WTC11 (cell line): ENCODE data around the gene TEX52. TPM values are rescaled to one million over a fixed set of nuclear protein-coding genes. Genes with fewer than 3 reads are reported as not detected.

Experiments used
- ATAC-seq: fragments of 200-7000 bp; cut with Tn5 transposase; 2 replicates; pipeline ENCODE4 v1.10.0; 2021; ENCODE audit warnings: mild to moderate bottlenecking, moderate library complexity
- CTCF ChIA-PET: fragments of 300-600 bp; sonication (Branson Sonifier 250); formaldehyde crosslinking; loops from one replicate; lab custom pipeline; 2021; ENCODE audit warnings: antibody characterized with exemption; lab: Charles Lee
- POLR2A ChIA-PET: fragments of 350-600 bp; sonication (Branson Sonifier 250); formaldehyde crosslinking; loops from one replicate; lab custom pipeline; 2021; ENCODE audit warnings: antibody characterized with exemption; lab: Charles Lee
- DNase-seq: peaks from one replicate; pipeline ENCODE4 v3.0.0; 2021; ENCODE audit warnings: low spot score
- H3K27ac Mint-ChIP-seq: 2 replicates; pipeline ENCODE4 v1.8.0; 2021; ENCODE audit warnings: mixed read lengths
- H3K27me3 Mint-ChIP-seq: 2 replicates; pipeline ENCODE4 v1.8.0; 2021; ENCODE audit warnings: low read depth, mild to moderate bottlenecking, moderate library complexity, mixed read lengths
- H3K36me3 Mint-ChIP-seq: 2 replicates; pipeline ENCODE4 v1.8.0; 2021; ENCODE audit warnings: mixed read lengths
- H3K4me1 Mint-ChIP-seq: 2 replicates; pipeline ENCODE4 v1.8.0; 2022; ENCODE audit warnings: mixed read lengths
- H3K4me3 Mint-ChIP-seq: 2 replicates; pipeline ENCODE4 v1.8.0; 2021; ENCODE audit warnings: mild to moderate bottlenecking, moderate library complexity, mixed read lengths
- H3K9me3 Mint-ChIP-seq: 2 replicates; pipeline ENCODE4 v1.8.0; 2021; ENCODE audit warnings: mixed read lengths
- ATF1 ChIP-seq: sonication (generic); formaldehyde crosslinking; IDR thresholded peaks from 2 replicates; pipeline ENCODE4 v1.8.1; 2023; ENCODE audit warnings: mild to moderate bottlenecking, moderate library complexity, missing genetic modification reagents
- ATF6 ChIP-seq: sonication (generic); formaldehyde crosslinking; IDR thresholded peaks from 2 replicates; pipeline ENCODE4 v1.8.1; 2023; ENCODE audit warnings: mild to moderate bottlenecking, missing genetic modification reagents
- CBFB ChIP-seq: sonication (generic); formaldehyde crosslinking; IDR thresholded peaks from 2 replicates; pipeline ENCODE4 v1.8.1; 2022; ENCODE audit warnings: mild to moderate bottlenecking, low read depth, missing genetic modification reagents
- CREM ChIP-seq: sonication (generic); formaldehyde crosslinking; IDR thresholded peaks from 2 replicates; pipeline ENCODE4 v1.8.1; 2022; ENCODE audit warnings: mild to moderate bottlenecking, missing genetic modification reagents, moderate library complexity
- E2F1 ChIP-seq: sonication (generic); formaldehyde crosslinking; IDR thresholded peaks from 2 replicates; pipeline ENCODE4 v1.8.0; 2022; ENCODE audit warnings: mild to moderate bottlenecking, missing genetic modification reagents
- ESRRA ChIP-seq: sonication (generic); formaldehyde crosslinking; IDR thresholded peaks from 2 replicates; pipeline ENCODE4 v1.8.1; 2022; ENCODE audit warnings: mild to moderate bottlenecking, missing genetic modification reagents, borderline replicate concordance
- FOXK1 ChIP-seq: sonication (generic); formaldehyde crosslinking; IDR thresholded peaks from 2 replicates; pipeline ENCODE4 v1.8.0; 2022; ENCODE audit warnings: mild to moderate bottlenecking, moderate library complexity, missing genetic modification reagents
- GABPB1 ChIP-seq: sonication (generic); formaldehyde crosslinking; IDR thresholded peaks from 2 replicates; pipeline ENCODE4 v1.8.1; 2023; ENCODE audit warnings: mild to moderate bottlenecking, missing genetic modification reagents
- GRHL2 ChIP-seq: fragments of 250-450 bp; sonication (Bioruptor Pico); IDR thresholded peaks from 2 replicates; pipeline ENCODE4 v1.8.0; 2022; ENCODE audit warnings: mild to moderate bottlenecking, moderate library complexity; ENCODE audit not compliant: insufficient replicate concordance, severe bottlenecking
- GTF2I ChIP-seq: fragments of 250-450 bp; sonication (Bioruptor Pico); conservative IDR thresholded peaks from 2 replicates; pipeline ENCODE4 v1.4.0; 2021; ENCODE audit warnings: mild to moderate bottlenecking
- JUN ChIP-seq: sonication (generic); formaldehyde crosslinking; IDR thresholded peaks from 2 replicates; pipeline ENCODE4 v1.8.0; 2023; ENCODE audit warnings: mild to moderate bottlenecking, missing genetic modification reagents
- NFATC4 ChIP-seq: fragments of 250-450 bp; sonication (Bioruptor Pico); IDR thresholded peaks from 2 replicates; pipeline ENCODE4 v1.9.0; 2021; ENCODE audit warnings: mild to moderate bottlenecking
- NFE2L1 ChIP-seq: sonication (generic); formaldehyde crosslinking; IDR thresholded peaks from 2 replicates; pipeline ENCODE4 v1.8.1; 2023; ENCODE audit warnings: missing genetic modification reagents
- RORB ChIP-seq: fragments of 250-450 bp; sonication (Bioruptor Pico); IDR thresholded peaks from 2 replicates; pipeline ENCODE4 v1.9.0; 2021; ENCODE audit warnings: mild to moderate bottlenecking
- SOX15 ChIP-seq: fragments of 250-450 bp; sonication (Bioruptor Pico); IDR thresholded peaks from 2 replicates; pipeline ENCODE4 v1.9.0; 2021; ENCODE audit warnings: mild to moderate bottlenecking
- TCF7 ChIP-seq: sonication (generic); formaldehyde crosslinking; IDR thresholded peaks from 2 replicates; pipeline ENCODE4 v1.8.0; 2022; ENCODE audit warnings: mild to moderate bottlenecking, low read depth, missing genetic modification reagents, moderate library complexity
- ZBTB21 ChIP-seq: sonication (generic); formaldehyde crosslinking; IDR thresholded peaks from 2 replicates; pipeline ENCODE4 v1.8.1; 2023; ENCODE audit warnings: mild to moderate bottlenecking, missing genetic modification reagents, borderline replicate concordance
- ZNF232 ChIP-seq: sonication (generic); formaldehyde crosslinking; IDR thresholded peaks from 2 replicates; pipeline ENCODE4 v1.8.0; 2022; ENCODE audit warnings: mild to moderate bottlenecking, missing genetic modification reagents
- ZNF263 ChIP-seq: sonication (generic); formaldehyde crosslinking; IDR thresholded peaks from 2 replicates; pipeline ENCODE4 v1.8.1; 2022; ENCODE audit warnings: low read depth, mild to moderate bottlenecking, moderate library complexity, missing genetic modification reagents
- ZNF281 ChIP-seq: sonication (generic); formaldehyde crosslinking; IDR thresholded peaks from 2 replicates; pipeline ENCODE4 v1.8.0; 2023; ENCODE audit warnings: mild to moderate bottlenecking, missing genetic modification reagents
- ZNF423 ChIP-seq: fragments of 250-450 bp; sonication (Bioruptor Pico); IDR thresholded peaks from 2 replicates; pipeline ENCODE4 v2.1.2; 2022; ENCODE audit warnings: mild to moderate bottlenecking, moderate library complexity
- total RNA-seq: library from RNA; stranded (reverse); gene quantifications from 3 replicates; pipeline ENCODE4 v1.2.3, GENCODE V29; 2021
- TF ChIP-seq, protein P1 (sequence below): sonication (generic); formaldehyde crosslinking; IDR thresholded peaks from 2 replicates; pipeline ENCODE4 v1.8.0; 2022; ENCODE audit warnings: mild to moderate bottlenecking, missing genetic modification reagents
- TF ChIP-seq, protein P2 (sequence below): sonication (generic); formaldehyde crosslinking; IDR thresholded peaks from 2 replicates; pipeline ENCODE4 v1.8.1; 2022; ENCODE audit warnings: missing genetic modification reagents, borderline replicate concordance
- TF ChIP-seq, protein P3 (sequence below): sonication (generic); formaldehyde crosslinking; IDR thresholded peaks from 2 replicates; pipeline ENCODE4 v1.8.1; 2022; ENCODE audit warnings: mild to moderate bottlenecking, missing genetic modification reagents, moderate library complexity, borderline replicate concordance

The TEX52 gene
- total RNA-seq, 1 experiment from 2014 or later: not detected

DNA sequence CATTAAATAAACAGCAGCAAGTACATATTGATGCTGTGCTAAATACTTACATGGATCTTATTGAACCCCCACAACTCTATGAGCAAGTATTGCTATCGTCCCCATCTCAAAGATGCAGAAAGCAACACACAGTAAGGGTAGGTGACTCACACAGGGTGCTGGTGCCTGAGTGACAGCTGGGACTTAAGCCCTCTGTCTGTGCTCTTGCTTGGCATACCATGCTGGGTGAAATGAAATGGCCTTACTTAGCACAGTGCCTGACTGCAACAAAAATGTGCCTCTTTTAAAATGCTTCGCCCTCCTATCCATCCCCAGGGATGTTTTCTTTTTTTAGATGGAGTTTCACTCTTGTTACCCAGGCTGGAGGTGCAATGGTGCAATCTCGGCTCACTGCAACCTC, 788 bp downstream of the TEX52 start (continued):
- TF ChIP-seq, protein P1, sequence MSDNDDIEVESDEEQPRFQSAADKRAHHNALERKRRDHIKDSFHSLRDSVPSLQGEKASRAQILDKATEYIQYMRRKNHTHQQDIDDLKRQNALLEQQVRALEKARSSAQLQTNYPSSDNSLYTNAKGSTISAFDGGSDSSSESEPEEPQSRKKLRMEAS (CRISPR knock-in tag): no peak
- TF ChIP-seq ZNF263 (CRISPR knock-in tag) (no peak), TCF7 (CRISPR knock-in tag) (no peak), GABPB1 (CRISPR knock-in tag) (no peak), E2F1 (CRISPR knock-in tag) (no peak), ZNF423 (CRISPR knock-in tag) (no peak), ATF6 (CRISPR knock-in tag) (no peak), GTF2I (CRISPR knock-in tag) (no peak)
- TF ChIP-seq, protein P2, sequence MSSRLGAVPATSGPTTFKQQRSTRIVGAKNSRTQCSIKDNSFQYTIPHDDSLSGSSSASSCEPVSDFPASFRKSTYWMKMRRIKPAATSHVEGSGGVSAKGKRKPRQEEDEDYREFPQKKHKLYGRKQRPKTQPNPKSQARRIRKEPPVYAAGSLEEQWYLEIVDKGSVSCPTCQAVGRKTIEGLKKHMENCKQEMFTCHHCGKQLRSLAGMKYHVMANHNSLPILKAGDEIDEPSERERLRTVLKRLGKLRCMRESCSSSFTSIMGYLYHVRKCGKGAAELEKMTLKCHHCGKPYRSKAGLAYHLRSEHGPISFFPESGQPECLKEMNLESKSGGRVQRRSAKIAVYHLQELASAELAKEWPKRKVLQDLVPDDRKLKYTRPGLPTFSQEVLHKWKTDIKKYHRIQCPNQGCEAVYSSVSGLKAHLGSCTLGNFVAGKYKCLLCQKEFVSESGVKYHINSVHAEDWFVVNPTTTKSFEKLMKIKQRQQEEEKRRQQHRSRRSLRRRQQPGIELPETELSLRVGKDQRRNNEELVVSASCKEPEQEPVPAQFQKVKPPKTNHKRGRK: no peak

- Mint-ChIP-seq H3K36me3 (peaks cover 21% of the 10 kb centered on the region), H3K4me3 (no peak overlapping the region), H3K27ac (peak overlapping the region; percentile 60; the same call in 1 of the 2 replicates), H3K27me3 (no peaks in the 10 kb centered on the region; the same call in 1 of the 2 replicates), H3K4me1 (peaks cover 3% of the 10 kb centered on the region; the same call in 1 of the 2 replicates), H3K9me3 (no peaks in the 10 kb centered on the region)
- TF ChIP-seq ZBTB21 (CRISPR knock-in tag) (no peak), FOXK1 (CRISPR knock-in tag) (no peak), NFE2L1 (CRISPR knock-in tag) (no peak), ATF1 (CRISPR knock-in tag) (no peak), GABPB1 (CRISPR knock-in tag) (no peak), CBFB (no peak), ZNF232 (CRISPR knock-in tag) (no peak), NFATC4 (no peak)
- TF ChIP-seq, protein P3, sequence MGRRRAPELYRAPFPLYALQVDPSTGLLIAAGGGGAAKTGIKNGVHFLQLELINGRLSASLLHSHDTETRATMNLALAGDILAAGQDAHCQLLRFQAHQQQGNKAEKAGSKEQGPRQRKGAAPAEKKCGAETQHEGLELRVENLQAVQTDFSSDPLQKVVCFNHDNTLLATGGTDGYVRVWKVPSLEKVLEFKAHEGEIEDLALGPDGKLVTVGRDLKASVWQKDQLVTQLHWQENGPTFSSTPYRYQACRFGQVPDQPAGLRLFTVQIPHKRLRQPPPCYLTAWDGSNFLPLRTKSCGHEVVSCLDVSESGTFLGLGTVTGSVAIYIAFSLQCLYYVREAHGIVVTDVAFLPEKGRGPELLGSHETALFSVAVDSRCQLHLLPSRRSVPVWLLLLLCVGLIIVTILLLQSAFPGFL (CRISPR knock-in tag): no peak
- ChIA-PET POLR2A (interaction anchor here (0.8 to 1.2 kb wide), 2 partner anchors 21 to 30 kb away, joined by 3 read pairs; partner anchors contain the start of genes FOXM1 and RHNO1), CTCF (interaction anchor here (2.4 to 3.4 kb wide), 4 partner anchors 10 to 179 kb away, joined by 25 to 50 read pairs (median 28); no protein-coding TSS in a partner anchor)
- ATAC-seq (no peak), DNase-seq (no peak)
These were observed 1.3 kb downstream of the TEX52 start for GRCh38 chr12:2855546-2855945.

DNA sequence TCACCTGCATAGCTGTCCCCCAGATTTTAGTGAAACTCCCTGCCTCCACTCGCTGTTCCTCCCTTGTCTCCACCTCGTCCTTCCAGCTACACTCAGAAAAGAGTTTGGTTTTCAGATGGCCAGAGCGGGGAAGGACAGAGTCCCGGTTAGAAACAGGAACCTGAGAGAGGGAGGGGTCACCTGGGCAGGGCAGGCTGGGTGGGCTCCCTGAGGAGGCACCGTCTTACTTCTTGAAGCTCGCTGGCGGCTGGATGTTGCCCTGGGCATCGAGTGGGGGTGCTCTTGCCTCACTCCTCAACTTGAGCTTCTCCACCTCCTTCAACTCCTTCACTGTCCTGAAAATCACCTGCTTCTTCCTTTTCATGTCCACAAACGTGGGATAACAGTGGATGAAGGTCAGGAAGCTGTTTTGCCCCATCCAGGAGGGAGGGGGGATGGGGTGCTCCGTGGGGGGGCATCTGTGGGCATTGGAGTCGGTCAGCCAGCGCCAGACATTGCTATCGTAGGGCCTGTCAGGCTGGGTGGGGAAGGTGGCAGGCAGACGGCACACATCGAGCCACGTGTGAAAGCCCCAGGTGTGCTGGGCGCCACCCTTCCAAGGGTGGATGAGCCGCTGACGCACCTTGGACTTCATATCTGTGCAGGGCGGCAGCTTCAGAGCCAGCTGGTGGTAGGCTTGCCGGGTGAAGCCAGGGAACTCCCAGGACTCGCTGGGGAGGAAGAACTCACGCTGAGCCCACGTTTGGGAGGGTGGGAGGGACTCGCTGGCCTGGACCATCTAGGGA, 2.0 kb downstream of the TEX52 start:
- peaks cover 15% of the 10 kb centered on the region for H3K36me3 Mint-ChIP-seq
- ChIA-PET POLR2A (no interaction called here), CTCF (interaction anchor here (0.7 to 3.4 kb wide), 18 partner anchors 9 to 221 kb away, joined by 3 to 50 read pairs (median 7); partner anchors contain the start of genes FOXM1, ITFG2 and RHNO1)
- no peaks in the 10 kb centered on the region; the same call in 1 of the 2 replicates for H3K27me3 Mint-ChIP-seq
- no peaks in the 10 kb centered on the region for H3K9me3 Mint-ChIP-seq
- H3K27ac Mint-ChIP-seq: no peak overlapping the region
- TF ChIP-seq ZNF281 (CRISPR knock-in tag) (no peak), SOX15 (CRISPR knock-in tag) (no peak), RORB (CRISPR knock-in tag) (no peak), CREM (CRISPR knock-in tag) (no peak), ZNF423 (CRISPR knock-in tag) (no peak), JUN (no peak), GRHL2 (CRISPR knock-in tag) (no peak), ESRRA (no peak), GTF2I (CRISPR knock-in tag) (no peak)
- DNase-seq: no peak
- ATAC-seq: no peak
- H3K4me3 Mint-ChIP-seq: no peak overlapping the region
- peaks cover 3% of the 10 kb centered on the region; the same call in 1 of the 2 replicates for H3K4me1 Mint-ChIP-seq
